Left cardiac atrium (tissue), 4 donors: ENCODE data around the gene CDC42BPG. TPM values are rescaled to one million over a fixed set of nuclear protein-coding genes. Genes with fewer than 3 reads are reported as not detected.

ENCODE experiments used
- ATAC-seq, 2 donors: fragments of 200-7000 bp; cut with Tn5 transposase; one replicate each; pipeline ENCODE4 v1.9.1; 2020; ENCODE audit warnings: mild to moderate bottlenecking in 2 of 2, moderate library complexity in 2 of 2
- DNase-seq: peaks from one replicate; pipeline ENCODE4 v3.0.0-alpha.2; 2020
- intact Hi-C, 2 donors: fragments of 100-400 bp; cut with DNase I; formaldehyde crosslinking; loops; one replicate each; pipeline versions ENCODE4 v1.14.1 to v1.15.1; 2022 to 2023
- total RNA-seq, 2 donors: library from RNA; stranded (reverse); fragmentation: NEBNext Ultra II Directional; extraction: Animal tissue kit (Norgen Biotek cat#: 25700); gene quantifications; one replicate each; pipeline ENCODE4 v1.2.1, GENCODE V29; 2021
- donor health status: DM: no; HTN: yes; CAD: no.
- donor health status: DM: no; HTN: yes; CAD: no; lungs with severe emphysema.
- donor health status: DM: yes; HTN: yes; CAD: no.
- donor health status: Dilated cardiomyopathy.

CDC42BPG gene
- total RNA-seq, 2 donors from 2014 or later, result 0.55 to 0.65 TPM

DNA sequence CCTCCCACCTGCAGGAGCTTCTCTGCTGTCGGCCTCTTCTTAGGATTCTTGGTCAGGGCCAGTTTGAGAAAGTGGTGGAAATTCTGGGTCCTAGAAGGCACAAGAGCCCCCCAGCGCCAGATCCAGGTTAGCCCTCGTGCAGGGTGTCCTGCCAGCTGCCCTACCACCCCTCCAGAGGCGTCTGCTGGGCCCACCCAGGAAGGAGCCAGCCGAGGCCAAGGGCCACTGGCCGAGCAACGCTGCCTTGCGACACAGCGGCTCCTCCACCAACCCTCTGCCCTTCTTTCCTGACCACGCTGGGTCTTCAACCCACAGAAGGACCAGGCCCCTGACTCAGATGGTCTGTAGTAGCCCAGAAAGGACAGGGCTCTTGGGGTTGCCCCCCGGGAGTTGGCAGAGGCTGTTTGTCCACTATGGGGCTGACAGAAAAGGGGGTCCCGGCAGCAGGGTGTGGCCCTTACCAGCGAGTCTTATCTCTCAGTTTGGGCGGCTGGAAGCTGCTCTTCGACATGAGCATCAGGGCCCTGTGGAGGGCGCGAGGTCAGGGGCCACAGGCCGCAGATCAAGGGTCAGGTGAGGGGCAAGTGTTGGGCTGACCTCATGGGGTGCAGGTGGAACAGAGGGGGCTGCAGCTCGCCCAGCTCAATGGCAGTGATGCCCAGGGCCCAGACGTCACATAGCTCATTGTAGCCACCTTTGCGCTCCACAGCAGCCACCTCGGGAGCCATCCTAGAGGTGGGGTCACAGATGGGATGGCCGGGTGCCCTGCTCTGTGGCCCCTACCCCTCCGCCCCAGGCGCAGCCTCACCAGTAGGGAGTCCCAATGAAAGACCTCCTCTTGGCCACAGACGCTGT lies 43.9 kb downstream of the CDC42BPG start:
- intact Hi-C loops, result no loop called here
- no peak for ATAC-seq
- DNase-seq, result no peak

DNA sequence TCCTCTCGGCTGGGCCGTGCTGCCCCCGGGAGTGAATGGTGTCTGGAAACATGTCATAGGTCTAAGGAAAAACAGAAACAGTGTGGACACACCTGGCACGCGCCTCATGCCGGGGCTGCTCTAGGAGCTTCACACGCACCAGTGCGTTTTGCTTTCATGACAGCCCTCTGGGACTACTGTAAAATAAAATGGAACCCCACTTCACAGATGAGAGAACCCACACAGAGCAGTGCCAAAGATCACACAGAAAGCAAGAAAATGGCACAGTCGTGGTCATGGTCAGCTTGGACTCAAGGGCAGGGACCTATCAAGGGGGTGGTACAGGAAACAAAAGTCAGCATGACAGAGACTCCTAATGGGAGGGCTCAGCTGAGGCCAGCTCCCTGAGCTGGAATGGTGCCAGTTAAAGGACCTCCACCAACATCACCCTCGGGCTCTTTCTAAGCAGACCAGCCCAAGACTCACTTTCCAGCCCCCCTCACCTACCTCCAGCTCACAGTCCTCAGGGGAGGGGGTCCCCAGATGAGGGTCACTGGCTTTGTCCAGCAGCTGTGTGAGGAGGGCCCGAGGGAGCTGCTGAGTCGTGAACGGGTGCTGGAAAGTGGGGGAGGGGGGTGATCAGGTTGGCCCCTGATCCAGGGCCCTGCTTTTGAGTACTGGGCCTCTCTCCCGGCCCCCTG lies 44.7 kb downstream of the CDC42BPG start:
- intact Hi-C loops, result no loop called here
- DNase-seq (no peak), ATAC-seq (no peak)

DNA sequence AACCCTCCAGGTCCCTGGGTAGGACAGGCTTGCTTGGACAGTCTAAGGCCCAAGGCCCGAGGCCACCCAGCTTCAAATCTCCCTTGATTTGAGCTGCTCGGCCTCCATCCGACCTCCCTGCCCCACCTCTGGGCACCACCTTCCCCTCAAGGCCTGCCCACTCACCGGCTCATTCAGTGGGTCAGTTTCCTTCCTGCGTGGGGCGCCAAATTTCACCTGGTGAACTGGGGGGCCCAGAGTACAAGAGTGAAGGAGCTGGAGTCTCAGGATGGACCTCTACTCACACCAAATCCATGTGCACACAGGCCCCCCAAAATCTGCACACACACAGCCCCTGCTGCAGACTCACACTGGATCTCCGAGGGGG lies 45.2 kb downstream of the CDC42BPG start:
- DNase-seq (no peak), ATAC-seq (no peak)
- intact Hi-C loops, result no loop called here

DNA sequence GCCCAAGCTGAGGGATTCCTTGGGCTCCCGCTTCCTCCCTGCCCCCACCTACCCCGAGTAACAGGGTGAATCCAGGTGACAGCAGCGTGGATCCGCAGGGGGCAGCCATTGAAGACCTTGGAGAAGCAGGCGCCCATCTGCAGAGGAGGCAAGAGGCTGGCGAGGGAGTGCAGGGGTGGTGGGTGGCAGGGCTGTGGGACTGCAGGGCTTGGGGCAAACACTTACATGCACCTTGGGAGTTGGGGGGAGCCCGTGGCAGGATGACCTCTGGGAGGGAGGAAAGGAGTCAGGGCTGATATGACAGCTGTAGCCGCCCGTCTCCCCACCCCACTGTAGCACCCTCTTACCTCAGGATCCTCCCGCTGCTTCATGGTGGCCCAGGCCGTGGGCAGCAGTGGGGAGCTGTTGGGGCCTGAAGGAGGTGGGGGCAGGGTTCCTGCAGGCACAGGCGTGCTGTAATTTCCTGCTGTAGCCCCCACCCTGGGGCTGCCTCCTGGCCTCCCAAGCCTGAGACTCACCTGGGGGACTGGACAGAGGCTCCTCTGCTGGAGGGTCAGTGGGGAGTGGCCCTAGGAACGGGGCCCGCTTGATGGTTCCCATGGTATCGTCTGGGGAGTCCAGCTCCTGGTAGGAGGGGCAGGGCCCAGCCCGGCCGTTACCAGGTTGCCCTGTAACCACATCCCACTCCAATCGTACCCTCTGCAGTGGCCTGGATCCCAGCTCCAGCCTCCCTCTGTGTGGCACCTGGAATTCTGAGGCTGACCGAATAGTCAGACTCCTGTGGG lies 47.5 kb downstream of the CDC42BPG start:
- ATAC-seq (no peak), DNase-seq (no peak)
- intact Hi-C loops, result no loop called here

DNA sequence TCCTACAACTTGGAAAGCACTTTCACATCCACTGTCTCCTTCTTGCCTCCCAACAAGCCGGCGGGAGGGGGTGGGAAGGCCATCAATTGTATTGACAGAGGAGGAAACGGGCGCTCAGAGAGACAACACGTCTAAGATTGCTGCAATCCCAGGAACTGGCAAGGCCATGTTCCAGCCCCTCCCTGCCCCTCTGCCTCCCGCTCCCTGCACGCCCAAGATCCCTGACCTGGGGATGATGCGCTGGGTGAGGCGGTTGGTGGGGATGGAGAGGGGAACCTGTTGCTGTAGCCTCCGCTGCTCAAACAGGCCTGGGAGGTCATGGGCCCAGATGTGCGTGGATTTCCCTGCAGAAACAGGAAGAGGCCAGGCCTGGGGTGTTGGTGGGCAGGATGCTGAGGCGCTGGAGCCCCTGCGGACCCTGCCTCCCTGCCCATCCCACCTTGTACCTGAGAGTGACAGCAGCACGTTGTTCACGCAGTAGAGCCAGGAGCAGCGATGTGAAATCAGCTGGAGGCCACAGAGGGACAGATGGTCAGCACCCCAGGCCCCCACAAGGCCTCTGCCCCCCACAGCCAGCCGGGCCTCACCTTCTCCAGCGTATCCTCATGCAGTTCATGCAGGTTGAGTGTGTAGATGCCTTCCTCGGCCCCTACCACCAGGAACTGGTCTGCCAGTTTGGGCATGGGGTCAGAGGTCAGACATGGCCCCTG lies 48.3 kb downstream of the CDC42BPG start:
- intact Hi-C loops, result no loop called here
- ATAC-seq (no peak), DNase-seq (no peak)

DNA sequence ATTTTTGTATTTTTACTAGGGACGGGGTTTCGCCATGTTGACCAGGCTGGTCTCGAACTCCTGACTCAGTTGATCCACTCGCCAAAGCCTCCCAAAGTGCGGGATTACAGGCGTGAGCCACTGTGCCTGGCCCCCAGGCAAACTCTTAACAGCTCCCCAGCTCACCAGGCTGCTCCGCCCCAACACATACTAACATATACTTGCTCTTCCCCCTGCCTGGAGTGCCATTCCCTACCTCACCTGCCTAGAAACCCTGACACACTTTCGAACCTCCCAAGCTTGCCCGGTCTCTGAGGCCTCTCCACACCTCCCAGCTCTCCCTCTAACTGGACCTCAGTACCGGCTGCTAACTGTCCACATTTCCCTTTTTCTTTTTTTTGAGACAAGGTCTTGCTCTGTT lies 49.9 kb downstream of the CDC42BPG start:
- DNase-seq (no peak), ATAC-seq (no peak)
- intact Hi-C loops, result no loop called here

DNA sequence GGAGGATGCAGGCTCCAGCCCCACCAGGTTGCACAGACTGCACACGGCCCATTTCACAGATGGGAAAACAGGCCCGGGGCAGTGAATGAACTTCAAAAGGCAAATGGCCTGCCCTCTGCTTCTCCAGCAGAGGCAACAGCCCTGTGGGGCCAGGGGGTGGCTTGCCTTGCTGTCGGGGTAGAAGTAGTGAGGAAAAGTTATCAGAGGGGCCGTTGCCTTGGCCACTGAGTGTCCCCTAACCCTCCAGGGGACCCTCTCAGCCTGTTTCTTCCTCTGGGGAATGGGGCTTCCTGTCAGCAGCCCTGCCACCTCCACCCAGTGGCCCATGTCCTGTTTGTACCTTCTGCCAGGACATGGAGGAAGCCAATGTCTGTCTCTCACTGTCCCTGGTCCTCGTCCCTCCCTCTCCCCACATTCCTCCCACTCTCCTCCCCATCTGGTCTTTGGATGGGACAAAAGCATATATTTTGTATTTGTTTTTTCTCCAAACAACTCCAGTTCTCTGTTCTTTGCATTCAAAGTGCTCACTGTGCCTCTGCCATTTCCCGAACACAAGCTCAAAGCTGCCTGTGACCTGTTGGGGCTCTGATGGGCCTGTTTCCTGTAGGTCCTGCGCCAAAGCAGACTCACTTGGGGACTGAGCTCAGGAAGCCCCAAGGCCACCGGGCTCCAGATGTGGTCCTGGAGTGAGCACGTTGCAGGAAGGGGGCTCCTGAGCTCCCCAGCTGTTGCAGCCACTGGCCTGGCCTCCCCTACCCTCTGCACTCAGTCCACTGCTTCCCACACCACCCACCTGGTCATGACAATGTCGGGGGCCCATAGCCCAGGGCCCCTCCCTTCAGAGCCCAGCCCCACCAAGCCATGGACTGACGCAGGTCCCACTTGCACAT lies 50.9 kb downstream of the CDC42BPG start:
- intact Hi-C loops, result no loop called here
- peak in 1 of 2 donors; percentile 27 for ATAC-seq
- DNase-seq, result peak; percentile 19

DNA sequence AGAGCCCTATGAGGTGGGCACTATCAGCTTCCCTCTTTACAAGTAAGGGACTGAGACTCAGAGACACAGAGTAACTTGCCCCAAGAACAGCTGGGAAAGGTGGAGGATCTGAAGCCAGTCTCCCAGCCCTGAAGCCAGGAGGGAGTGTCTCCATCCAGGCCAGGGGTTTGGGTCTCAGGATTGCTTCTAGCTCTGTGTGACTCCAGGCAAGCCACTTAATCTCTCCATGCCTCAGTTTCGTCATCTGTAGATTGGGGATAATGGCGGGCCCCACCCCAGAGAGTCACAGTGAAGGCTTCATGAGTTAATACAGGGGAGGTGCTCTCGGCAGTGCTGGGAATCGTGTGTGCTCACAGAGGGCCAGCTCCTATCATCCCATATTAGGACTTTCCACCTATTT lies 52.0 kb downstream of the CDC42BPG start:
- DNase-seq, result no peak
- ATAC-seq, result no peak
- intact Hi-C loops, result no loop called here

DNA sequence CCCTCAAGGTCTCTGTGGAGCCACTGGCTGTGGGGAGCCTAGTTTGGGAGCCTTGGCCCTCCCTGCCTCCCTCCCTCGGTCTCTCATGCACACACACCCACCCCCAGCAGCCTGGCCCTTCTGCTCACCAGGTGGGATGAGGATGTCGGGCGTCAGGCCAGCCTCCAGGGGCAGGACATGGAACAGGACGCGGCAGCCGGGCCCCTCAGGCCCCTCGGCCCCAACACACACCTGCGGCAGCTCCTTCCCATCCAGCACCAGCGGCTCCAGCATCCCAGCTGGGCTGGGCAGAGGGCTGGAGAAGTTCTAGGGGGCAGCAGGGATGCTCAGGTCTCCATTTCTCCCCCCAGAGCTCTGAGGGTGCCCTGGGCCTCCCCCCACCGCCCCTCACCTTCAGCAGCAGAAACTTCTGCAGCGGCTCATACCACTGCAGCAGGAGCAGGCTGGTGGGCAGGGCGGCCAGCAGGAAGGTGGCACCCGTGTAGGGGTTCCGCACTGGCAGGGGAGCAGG lies 52.6 kb downstream of the CDC42BPG start:
- DNase-seq (peak; percentile 17), ATAC-seq (no peak)
- intact Hi-C loops, result no loop called here

DNA sequence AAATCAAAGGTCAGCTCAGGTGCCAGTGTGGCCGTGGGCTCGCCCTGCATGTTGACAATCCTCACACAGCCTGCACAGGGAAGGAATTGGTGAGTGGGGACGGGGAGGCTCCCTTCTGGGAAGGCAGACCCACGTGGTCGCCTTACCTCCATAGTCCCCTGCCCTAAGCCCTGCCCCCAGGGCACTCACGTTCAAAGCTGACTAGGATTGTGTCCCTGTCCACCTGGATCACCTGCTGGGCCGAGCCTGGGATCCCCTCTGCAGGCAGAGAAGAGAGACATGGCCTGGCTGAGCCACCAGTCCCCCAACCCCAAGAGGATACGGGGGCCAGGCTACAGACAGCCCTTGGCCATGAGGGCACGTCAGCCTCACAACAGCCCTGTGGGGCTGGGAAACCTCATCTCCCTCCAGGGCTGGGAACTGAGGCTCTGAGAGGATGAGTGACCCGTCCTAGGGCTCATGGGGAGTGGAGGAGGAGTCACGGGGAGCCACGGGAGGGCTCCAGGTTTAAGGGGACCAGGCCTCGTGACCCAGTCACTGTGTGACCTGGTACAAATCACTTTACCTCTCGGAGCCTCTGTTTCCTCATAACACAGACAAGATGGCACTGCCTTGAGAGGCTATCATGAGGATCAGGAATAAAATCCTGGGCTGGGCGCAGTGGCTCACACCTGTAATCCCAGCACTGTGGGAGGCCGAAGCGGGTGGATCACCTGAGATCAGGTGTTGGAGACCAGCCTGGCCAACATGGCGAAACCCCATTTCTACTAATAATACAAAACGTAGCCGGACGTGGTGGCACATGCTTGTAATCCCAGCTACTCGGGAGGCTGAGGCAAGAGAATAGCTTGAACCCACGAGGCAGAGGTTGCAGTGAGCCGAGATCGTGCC lies 54.0 kb downstream of the CDC42BPG start:
- intact Hi-C loops, result no loop called here
- DNase-seq (peak; percentile 13), ATAC-seq (no peak)

DNA sequence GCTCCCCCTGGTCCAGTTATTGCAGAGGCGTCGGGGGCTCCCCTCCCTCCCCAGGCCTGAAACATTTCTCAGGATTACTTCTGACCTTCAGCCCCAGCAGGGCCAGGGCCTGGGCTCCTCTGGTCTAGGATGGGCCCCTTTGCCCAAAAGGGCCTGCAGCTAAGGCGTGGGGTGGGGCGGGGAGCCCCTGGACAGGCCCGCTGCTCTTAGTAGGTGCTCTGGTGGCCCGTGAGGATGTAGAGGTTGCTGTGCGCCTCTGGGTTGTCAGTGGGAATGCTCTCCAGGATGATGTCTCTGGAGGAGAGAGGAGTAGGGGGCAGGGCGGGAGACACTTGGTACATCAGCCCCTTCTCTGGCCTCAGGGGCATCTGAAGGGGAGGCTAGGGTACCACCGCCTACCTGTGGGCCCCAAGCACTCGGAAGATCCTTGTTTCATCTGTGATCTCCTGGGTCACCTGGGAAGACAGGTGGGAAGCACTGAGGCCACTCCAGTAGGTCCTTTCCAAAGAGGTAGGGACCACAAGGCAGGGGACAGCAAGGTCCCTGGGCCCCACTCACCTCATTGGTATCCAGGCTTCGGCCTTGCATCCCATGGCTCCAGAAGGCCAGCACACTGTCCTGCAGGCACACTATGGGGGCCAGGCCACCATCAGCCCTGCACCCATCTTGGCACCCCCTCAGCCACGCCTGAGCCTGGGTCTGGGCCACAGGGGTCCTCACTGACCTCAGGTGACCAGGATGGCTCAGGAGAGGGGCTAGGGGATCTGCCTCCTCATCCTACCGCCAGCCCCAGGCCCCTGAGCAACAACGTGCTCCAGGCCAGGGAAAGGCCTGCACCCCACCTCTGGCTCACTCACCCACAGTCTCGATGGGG lies 54.9 kb downstream of the CDC42BPG start:
- ATAC-seq, result no peak
- DNase-seq, result peak; percentile 7
- intact Hi-C loops, result loop anchor here in 1 of 2 donors (10.0 kb wide), 1 partner anchor 55 kb away; the partner anchor contains the start of gene CDC42BPG

DNA sequence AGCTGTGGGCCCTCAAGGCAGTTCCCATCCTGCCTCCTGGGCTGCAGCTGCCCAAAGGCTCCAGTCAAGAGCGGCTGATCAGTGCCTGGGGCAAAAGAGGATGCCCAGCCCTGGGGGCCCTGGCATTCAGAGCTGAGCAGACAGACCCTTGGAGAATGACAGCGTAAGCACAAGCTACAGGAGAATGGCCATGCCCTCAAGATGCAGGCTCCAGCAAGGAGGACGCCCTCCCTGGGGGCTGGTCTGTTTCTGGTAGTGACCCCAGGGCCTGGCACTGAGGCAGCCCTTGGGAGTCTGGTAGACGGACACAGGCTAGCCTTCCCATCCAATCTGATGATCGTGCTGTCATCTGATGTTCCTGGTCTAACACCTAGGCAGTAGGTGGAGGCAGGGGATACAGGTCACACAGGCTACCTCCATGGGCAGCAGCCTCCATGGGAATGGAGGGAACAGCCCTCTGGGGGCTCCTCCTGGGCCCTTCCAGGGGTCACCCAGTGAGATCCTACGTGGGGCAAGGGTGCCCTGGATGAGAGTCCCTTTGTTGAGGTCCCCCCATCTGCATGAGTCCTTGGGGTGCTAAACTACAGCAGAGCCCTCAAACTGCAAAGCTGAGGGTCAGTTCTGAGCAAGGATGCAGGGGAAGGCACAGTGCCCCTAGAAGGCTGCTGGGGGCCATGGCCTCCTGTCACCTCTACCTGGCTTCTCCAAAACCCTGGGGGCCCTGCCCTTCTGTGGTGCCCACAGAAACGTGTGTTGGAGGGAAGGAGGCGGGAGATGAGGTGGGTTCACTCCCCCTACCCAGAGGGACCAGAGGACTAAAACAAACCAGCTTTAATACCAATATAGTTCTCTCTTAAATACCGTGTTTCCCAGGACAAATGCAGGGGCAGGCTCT lies 55.9 kb downstream of the CDC42BPG start:
- intact Hi-C loops, result loop anchor here in 1 of 2 donors (10.0 kb wide), 1 partner anchor 56 kb away; the partner anchor contains the start of gene CDC42BPG
- DNase-seq, result peak; percentile 14
- no peak for ATAC-seq

DNA sequence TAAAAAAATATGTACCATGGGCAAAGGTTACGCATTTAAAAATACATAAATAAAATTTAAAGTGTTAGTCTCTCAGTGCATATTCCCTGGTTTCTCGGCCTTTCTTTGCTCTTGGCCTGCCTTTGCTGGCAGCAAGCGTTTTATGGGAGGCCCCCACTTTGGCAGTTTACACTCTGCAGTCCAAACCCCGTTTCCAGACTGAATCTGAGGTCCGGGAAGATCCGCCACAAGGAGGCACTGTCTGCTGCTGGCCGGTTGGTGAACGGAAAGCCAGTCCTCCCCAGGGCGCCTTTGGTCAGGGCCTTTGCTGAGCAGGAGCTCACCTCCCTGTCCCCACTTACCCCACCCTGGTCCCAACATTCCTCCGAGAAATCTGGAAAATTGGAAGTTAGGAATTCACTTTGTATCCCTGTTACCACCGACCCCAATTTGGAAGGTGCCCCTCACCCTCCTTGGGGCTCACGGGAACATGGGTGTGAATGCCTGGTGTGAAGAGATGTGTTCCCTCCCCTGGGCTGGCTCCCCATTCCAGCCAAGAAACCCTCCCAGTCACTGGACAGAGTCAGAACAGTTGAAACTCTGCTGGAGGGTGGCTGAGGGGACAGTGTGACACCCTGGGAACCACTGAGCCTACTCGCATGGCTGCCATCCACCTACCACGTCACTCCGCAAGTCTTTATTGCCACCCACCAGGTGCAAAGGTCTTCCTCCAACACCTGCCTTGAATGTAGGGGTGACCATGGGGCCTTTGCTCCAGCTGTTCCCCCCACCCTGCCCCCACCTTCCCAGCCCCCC lies 56.7 kb downstream of the CDC42BPG start:
- intact Hi-C loops, result loop anchor here in 1 of 2 donors (10.0 kb wide), 1 partner anchor 57 kb away; the partner anchor contains the start of gene CDC42BPG
- peak; percentile 56 to 63 for ATAC-seq
- peak; percentile 72 for DNase-seq

DNA sequence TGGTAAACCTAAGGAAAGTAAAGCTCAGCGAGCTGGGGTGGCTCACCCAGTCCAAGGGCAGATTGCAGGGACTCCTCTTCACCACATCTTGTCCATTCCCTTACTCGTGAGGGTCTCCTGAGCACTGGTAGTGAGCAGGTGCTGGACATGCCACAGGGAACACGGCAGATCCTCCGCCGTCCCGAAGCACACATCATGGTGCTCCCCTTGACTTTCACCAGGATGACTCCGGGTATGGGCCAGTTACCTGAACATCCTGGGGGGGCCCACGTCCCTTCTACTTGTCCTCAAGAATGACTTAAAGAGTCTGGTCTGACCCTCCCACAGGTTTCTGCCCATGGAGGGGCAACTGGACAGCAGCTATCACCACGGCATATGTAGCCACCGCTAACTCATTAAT lies 58.1 kb downstream of the CDC42BPG start:
- ATAC-seq (no peak), DNase-seq (peak; percentile 12)
- intact Hi-C loops, result loop anchor here in 1 of 2 donors (10.0 kb wide), 1 partner anchor 58 kb away; the partner anchor contains the start of gene CDC42BPG
